Activated T-cell treated with anti-CD3 and anti-CD28 coated beads, Interleukin-2, amount 50 U/mL, for 48 hours (primary cell): ENCODE data around the gene C11orf16.
"Not testable (repeated sequence)": the region's sequence is repeated elsewhere in the genome, so short reads cannot be mapped to it uniquely, and the experiment has no call there.

Experiments
- DNase-seq, 2 experiments: peaks; one replicate each; pipeline ENCODE4 v3.0.0-alpha.2; 2020

The C11orf16 gene

GRCh38 chr11:8932564-8933180, at the start of gene C11orf16:
C11orf16 (minus strand) TSS chr11:8932947; CDS start chr11:8932308, 639 bp downstream.
- no peak for DNase-seq

- no peak for DNase-seq
Measured at GRCh38 chr11:8980485-8980884, 47.7 kb upstream of the C11orf16 start.

- DNase-seq, result not testable (repeated sequence)
Measured at GRCh38 chr11:8979365-8979764, 46.6 kb upstream of the C11orf16 start.

GRCh38 chr11:8973121-8973520, 40.4 kb upstream of the C11orf16 start:
- no peak for DNase-seq

- DNase-seq, result no peak
Measured at GRCh38 chr11:8971924-8972316, 39.2 kb upstream of the C11orf16 start.

GRCh38 chr11:8971196-8971923, 38.6 kb upstream of the C11orf16 start:
- no peak for DNase-seq

- no peak for DNase-seq
Measured at GRCh38 chr11:8967184-8967583, 34.4 kb upstream of the C11orf16 start.

GRCh38 chr11:8964324-8965320, 31.9 kb upstream of the C11orf16 start, which contains the start of gene TMEM9B:
TMEM9B (minus strand) TSS chr11:8964442; CDS start chr11:8964313, 129 bp downstream.
- peak; percentile 91 to 93 for DNase-seq

GRCh38 chr11:8963569-8964323, 31.0 kb upstream of the C11orf16 start:
- DNase-seq, result peak; percentile 84 to 89

GRCh38 chr11:8962841-8963240, 30.1 kb upstream of the C11orf16 start:
- no peak for DNase-seq

- no peak for DNase-seq
Measured at GRCh38 chr11:8961401-8961800, 28.7 kb upstream of the C11orf16 start.

- DNase-seq, result no peak
Measured at GRCh38 chr11:8959546-8960166, 26.9 kb upstream of the C11orf16 start.

GRCh38 chr11:8956860-8957259, 24.1 kb upstream of the C11orf16 start:
- DNase-seq, result peak; percentile 31 to 40

- no peak for DNase-seq
Measured at GRCh38 chr11:8948886-8949285, 16.1 kb upstream of the C11orf16 start.

- no peak for DNase-seq
Measured at GRCh38 chr11:8947230-8947943, 14.6 kb upstream of the C11orf16 start.

- no peak for DNase-seq
Measured at GRCh38 chr11:8942518-8943066, 9.8 kb upstream of the C11orf16 start, which contains the start of gene ASCL3. ASCL3 (minus strand) TSS chr11:8943016; CDS start chr11:8938161, 4,855 bp downstream.

- DNase-seq, result no peak
Measured at GRCh38 chr11:8941341-8942103, 8.8 kb upstream of the C11orf16 start.

GRCh38 chr11:8937659-8938058, 4.9 kb upstream of the C11orf16 start:
- no peak for DNase-seq

GRCh38 chr11:8937159-8937558, 4.4 kb upstream of the C11orf16 start:
- peak in 1 of 2 experiments; percentile 33 for DNase-seq

GRCh38 chr11:8935789-8936188, 3.0 kb upstream of the C11orf16 start:
- not testable (repeated sequence) for DNase-seq
